ENCODE measurements around the gene OR7E24.
"Not testable (repeated sequence)": the region's sequence is repeated elsewhere in the genome, so short reads cannot be mapped to it uniquely, and the experiment has no call there.

The OR7E24 gene

GRCh38 chr19:9250630-9251029 is at the start of gene OR7E24:
Gene OR7E24 (plus strand): TSS chr19:9250930. CDS start chr19:9251044, 114 bp downstream.
- DNase-seq, result no peak

DNA sequence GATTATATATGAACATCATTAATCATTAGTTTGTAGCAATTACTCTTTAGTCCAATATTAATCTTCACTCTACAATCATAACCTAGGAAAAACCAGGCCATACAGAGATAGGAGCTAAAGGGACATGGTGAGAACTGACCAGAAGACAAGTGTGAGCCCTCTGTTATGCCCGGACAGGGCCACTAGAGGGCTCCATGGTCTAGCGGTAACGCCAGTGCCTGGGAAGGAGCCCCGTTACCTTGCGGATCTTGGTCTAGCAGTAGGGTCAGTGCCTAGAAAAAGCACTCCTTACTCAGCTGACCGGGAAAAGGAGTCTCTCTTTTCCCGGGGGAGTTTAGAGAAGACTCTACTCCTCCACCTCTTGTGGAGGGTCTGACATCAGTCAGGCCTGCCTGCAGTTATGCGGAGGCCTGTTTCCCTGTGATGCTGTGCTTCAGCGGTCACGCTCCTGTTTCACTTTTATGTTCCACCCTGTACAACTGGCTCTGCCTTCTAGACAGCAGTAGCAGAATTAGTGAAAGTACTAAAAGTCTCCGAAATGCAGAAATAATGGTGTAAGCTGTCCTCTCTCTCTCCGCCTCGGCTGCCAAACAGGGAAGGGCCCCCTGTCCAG is 45.1 kb upstream of the OR7E24 start:
- peak in 1 of 2 experiments; percentile 52 for DNase-seq

DNA sequence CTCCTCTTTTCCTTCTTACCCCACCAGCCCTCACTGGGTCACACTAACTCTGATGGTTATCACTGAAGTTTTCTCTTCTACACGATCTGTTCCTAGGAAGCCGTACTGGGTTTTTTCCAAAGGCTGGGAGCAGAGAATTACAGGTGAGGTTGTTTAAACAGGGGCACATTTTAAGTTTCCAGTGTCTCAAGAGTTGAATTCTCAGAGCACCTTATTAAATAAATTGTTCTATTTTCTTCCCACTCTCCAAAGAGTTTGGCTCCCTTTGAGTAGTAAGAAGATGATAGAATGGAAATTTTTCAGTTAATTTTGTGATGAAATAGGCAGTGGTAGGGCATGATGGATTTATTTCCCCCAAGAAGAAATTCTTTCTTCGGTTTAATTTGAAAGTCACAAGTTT is 31.2 kb upstream of the OR7E24 start, which contains the start of gene OR7D4:
OR7D4 (minus strand) TSS at position 101 of the 400 bp plus-strand sequence. CDS start 4,752 bp downstream, outside the sequence.
- no peak for DNase-seq

DNA sequence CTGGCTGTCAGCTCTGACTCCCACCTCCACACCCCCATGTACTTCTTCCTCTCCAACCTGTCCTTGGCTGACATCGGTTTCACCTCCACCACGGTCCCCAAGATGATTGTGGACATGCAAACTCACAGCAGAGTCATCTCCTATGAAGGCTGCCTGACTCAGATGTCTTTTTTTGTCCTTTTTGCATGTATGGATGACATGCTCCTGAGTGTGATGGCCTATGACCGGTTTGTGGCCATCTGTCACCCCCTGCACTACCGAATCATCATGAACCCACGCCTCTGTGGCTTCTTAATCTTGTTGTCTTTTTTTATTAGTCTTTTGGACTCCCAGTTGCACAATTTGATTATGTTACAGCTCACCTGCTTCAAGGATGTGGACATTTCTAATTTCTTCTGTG is 506 bp downstream of the OR7E24 start:
- no peak for DNase-seq

DNA sequence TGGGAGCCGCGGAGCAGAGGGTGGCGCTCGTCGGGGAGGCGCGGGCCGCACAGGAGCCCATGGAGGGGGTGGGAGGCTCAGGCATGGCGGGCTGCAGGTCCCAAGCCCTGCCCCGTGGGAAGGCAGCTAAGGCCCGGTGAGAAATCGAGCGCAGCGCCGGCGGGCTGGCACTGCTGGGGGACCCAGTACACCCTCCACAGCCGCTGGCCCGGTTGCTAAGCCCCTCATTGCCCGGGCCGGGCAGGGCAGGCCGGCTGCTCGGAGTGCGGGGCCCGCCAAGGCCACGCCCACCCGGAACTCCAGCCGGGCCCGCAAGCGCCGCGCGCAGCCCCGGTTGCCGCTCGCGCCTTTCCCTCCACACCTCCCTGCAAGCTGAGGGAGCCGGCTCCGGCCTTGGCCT is 32.8 kb downstream of the OR7E24 start:
- DNase-seq, result not testable (repeated sequence)

DNA sequence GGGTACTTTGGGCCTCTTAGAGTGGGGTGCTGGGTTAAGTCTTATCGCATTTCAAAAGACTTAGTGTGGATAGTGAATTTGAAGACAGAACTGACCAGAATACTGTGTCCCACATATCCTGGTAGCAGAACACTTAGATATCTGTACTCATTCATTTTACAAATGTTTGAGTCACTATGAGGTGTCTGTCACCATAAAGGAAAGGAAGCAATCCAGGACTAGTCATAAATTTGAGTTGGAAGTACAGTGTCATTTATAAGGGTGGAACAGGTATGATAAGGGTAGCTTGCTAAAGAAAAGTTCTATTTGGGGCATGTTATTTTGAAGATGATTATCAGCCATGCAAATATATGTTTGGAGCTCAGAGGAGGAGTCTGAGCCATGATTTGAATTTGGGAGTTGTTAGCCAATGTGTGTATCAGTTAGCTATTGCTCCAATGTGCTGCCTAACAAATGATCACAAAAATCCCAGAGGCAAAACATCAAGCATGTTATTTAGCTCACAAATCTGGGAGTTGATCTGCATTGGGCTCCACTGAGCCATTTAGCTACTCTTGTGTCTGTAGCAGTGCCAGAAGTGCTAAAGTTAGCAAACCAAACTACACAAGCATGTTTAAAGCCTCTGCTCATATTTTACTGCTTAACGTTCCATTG is 38.6 kb downstream of the OR7E24 start:
- no peak for DNase-seq

- DNase-seq, result no peak
Observed at GRCh38 chr19:9295411-9295849, 44.7 kb downstream of the OR7E24 start.

- no peak for DNase-seq
Observed at GRCh38 chr19:9296336-9296735, 45.6 kb downstream of the OR7E24 start.
